IMR-90 (cell line): ENCODE results near the gene DISP1. TPM values are rescaled to one million over a fixed set of nuclear protein-coding genes. Genes with fewer than 3 reads are reported as not detected.

Source experiments
- ATAC-seq: fragments of 200-7000 bp; cut with Tn5 transposase; 2 replicates; pipeline ENCODE4 v1.9.1; 2020; ENCODE audit warnings: low read depth, mild to moderate bottlenecking, moderate library complexity
- BruUV-seq: library from RNA; stranded (reverse); fragments of 400-500 nt; replicated peaks from 2 replicates; lab custom pipeline; 2021; lab: Mats Ljungman, UMichigan
- CTCF ChIA-PET: fragments of 300-600 bp; formaldehyde crosslinking; extraction: SDS; loops from one replicate; lab custom pipeline; 2021; ENCODE audit warnings: antibody characterized with exemption; lab: Yijun Ruan, JAX
- POLR2A ChIA-PET: fragments of 300-600 bp; sonication (Branson Sonifier 250); formaldehyde crosslinking; loops from one replicate; lab custom pipeline; 2022; ENCODE audit warnings: antibody characterized with exemption; ENCODE audit not compliant: unreplicated experiment; lab: Charles Lee
- DNase-seq: peaks from one replicate; pipeline ENCODE4 v3.0.0; 2013
- H2AFZ ChIP-seq: replicated peaks from 2 replicates; pipeline ENCODE3; 2013; ENCODE audit warnings: low read length, mild to moderate bottlenecking; ENCODE audit not compliant: poor library complexity
- H2AK5ac ChIP-seq: 2 replicates; pipeline ENCODE4 v1.6.1; 2013; ENCODE audit warnings: low read depth, low read length, inconsistent platforms
- H2AK9ac ChIP-seq: replicated peaks from 2 replicates; pipeline ENCODE3; 2013; ENCODE audit warnings: mild to moderate bottlenecking, low read depth, low read length, moderate library complexity; ENCODE audit not compliant: poor library complexity
- H2BK120ac ChIP-seq: 2 replicates; pipeline ENCODE4 v1.6.1; 2013; ENCODE audit warnings: low read depth, low read length, inconsistent platforms
- H2BK15ac ChIP-seq: 3 replicates; pipeline ENCODE4 v1.6.1; 2013; ENCODE audit warnings: low read depth, low read length, inconsistent platforms
- H2BK20ac ChIP-seq: 2 replicates; pipeline ENCODE4 v1.6.1; 2013; ENCODE audit warnings: low read depth, mild to moderate bottlenecking, inconsistent platforms, low read length, moderate library complexity
- H2BK5ac ChIP-seq: 2 replicates; pipeline ENCODE4 v1.6.1; 2013; ENCODE audit warnings: mild to moderate bottlenecking, low read depth, low read length, inconsistent platforms; ENCODE audit not compliant: poor library complexity, severe bottlenecking
- H3K14ac ChIP-seq: replicated peaks from 2 replicates; pipeline ENCODE4 v1.6.1; 2013; ENCODE audit warnings: low read depth, low read length, inconsistent platforms
- H3K18ac ChIP-seq: 2 replicates; pipeline ENCODE4 v1.6.1; 2013; ENCODE audit warnings: low read depth, low read length, control low read depth
- H3K23ac ChIP-seq: 2 replicates; pipeline ENCODE4 v1.6.1; 2013; ENCODE audit warnings: low read depth, low read length, inconsistent platforms
- H3K27ac ChIP-seq: 2 replicates; pipeline ENCODE4 v1.5.1; 2013; ENCODE audit warnings: mild to moderate bottlenecking, control low read depth, low read length; ENCODE audit not compliant: insufficient read depth
- H3K27me3 ChIP-seq: 2 replicates; pipeline ENCODE4 v1.6.1; 2013; ENCODE audit warnings: low read length; ENCODE audit not compliant: control insufficient read depth, insufficient read depth
- H3K36me3 ChIP-seq: 2 replicates; pipeline ENCODE4 v1.6.1; 2013; ENCODE audit warnings: low read length, mixed read lengths; ENCODE audit not compliant: control insufficient read depth, insufficient read depth
- H3K4ac ChIP-seq: 2 replicates; pipeline ENCODE4 v1.6.1; 2013; ENCODE audit warnings: low read depth, low read length, inconsistent platforms
- H3K4me1 ChIP-seq: 2 replicates; pipeline ENCODE4 v1.6.1; 2013; ENCODE audit warnings: low read length, mixed read lengths; ENCODE audit not compliant: control insufficient read depth, insufficient read depth
- H3K4me2 ChIP-seq: 2 replicates; pipeline ENCODE4 v1.6.1; 2013; ENCODE audit warnings: low read depth, mild to moderate bottlenecking, control low read depth, low read length, moderate library complexity
- H3K4me3 ChIP-seq: 2 replicates; pipeline ENCODE4 v1.5.1; 2013; ENCODE audit warnings: low read depth, mild to moderate bottlenecking, control low read depth, low read length, moderate library complexity; ENCODE audit not compliant: insufficient read depth
- H3K56ac ChIP-seq: 2 replicates; pipeline ENCODE4 v1.6.1; 2013; ENCODE audit warnings: low read length, inconsistent platforms; ENCODE audit not compliant: insufficient read depth; ENCODE audit errors: extremely low read depth
- H3K79me1 ChIP-seq, 2 experiments: 2 replicates each; pipeline ENCODE4 v1.6.1; 2013; ENCODE audit warnings: low read length in 2 of 2, inconsistent platforms in 1 of 2, low read depth in 1 of 2
- H3K9ac ChIP-seq: 2 replicates; pipeline ENCODE4 v1.6.1; 2013; ENCODE audit warnings: low read depth, low read length, control low read depth
- H3K9me1 ChIP-seq: 2 replicates; pipeline ENCODE4 v1.6.1; 2013; ENCODE audit warnings: low read length, inconsistent platforms; ENCODE audit not compliant: insufficient read depth
- H3K9me3 ChIP-seq: 2 replicates; pipeline ENCODE4 v1.6.1; 2013; ENCODE audit warnings: low read length; ENCODE audit not compliant: control insufficient read depth, insufficient read depth
- H4K20me1 ChIP-seq: 2 replicates; pipeline ENCODE4 v1.6.1; 2013; ENCODE audit warnings: low read length, inconsistent platforms; ENCODE audit not compliant: insufficient read depth
- H4K5ac ChIP-seq: 2 replicates; pipeline ENCODE4 v1.6.1; 2013; ENCODE audit warnings: mild to moderate bottlenecking, low read depth, low read length, control low read depth
- H4K8ac ChIP-seq, 2 experiments: 2 replicates each; pipeline ENCODE4 v1.6.1; 2013; ENCODE audit warnings: low read depth in 2 of 2, low read length in 2 of 2, control low read depth in 1 of 2, inconsistent platforms in 1 of 2
- H4K91ac ChIP-seq: 2 replicates; pipeline ENCODE4 v1.6.1; 2013; ENCODE audit warnings: low read depth, low read length, inconsistent platforms; ENCODE audit not compliant: insufficient read depth
- BHLHE40 ChIP-seq: fragments of 150-350 bp; IDR thresholded peaks from 2 replicates; pipeline ENCODE4 v1.6.1; 2016; ENCODE audit warnings: mild to moderate bottlenecking, low read depth, low read length
- CEBPB ChIP-seq: IDR thresholded peaks from 2 replicates; pipeline ENCODE4 v1.6.1; 2012; ENCODE audit warnings: low read depth, low read length, improper control_type of control experiment
- CHD1 ChIP-seq: IDR thresholded peaks from 2 replicates; pipeline ENCODE4 v1.6.1; 2012; ENCODE audit warnings: low read depth, low read length, improper control_type of control experiment
- FOS ChIP-seq: fragments of 150-350 bp; IDR thresholded peaks from 2 replicates; pipeline ENCODE4 v1.6.1; 2016; ENCODE audit warnings: low read depth, low read length
- MAFK ChIP-seq: IDR thresholded peaks from 2 replicates; pipeline ENCODE4 v1.6.1; 2012; ENCODE audit warnings: low read depth, low read length, improper control_type of control experiment
- MAZ ChIP-seq: IDR thresholded peaks from 2 replicates; pipeline ENCODE4 v1.6.1; 2012; ENCODE audit warnings: low read depth, mild to moderate bottlenecking, low read length, improper control_type of control experiment, moderate library complexity, borderline replicate concordance
- MXI1 ChIP-seq: IDR thresholded peaks from 2 replicates; pipeline ENCODE4 v1.6.1; 2012; ENCODE audit warnings: low read depth, mild to moderate bottlenecking, low read length, moderate library complexity, borderline replicate concordance
- NFE2L2 ChIP-seq: fragments of 150-350 bp; IDR thresholded peaks from 2 replicates; pipeline ENCODE4 v1.6.1; 2016; ENCODE audit warnings: low read depth, mild to moderate bottlenecking, low read length
- POLR2A ChIP-seq: IDR thresholded peaks from 2 replicates; pipeline ENCODE4 v1.6.1; 2012; ENCODE audit warnings: mild to moderate bottlenecking, low read depth, low read length
- RAD21 ChIP-seq: IDR thresholded peaks from 2 replicates; pipeline ENCODE4 v1.6.1; 2012; ENCODE audit warnings: low read length, improper control_type of control experiment
- RCOR1 ChIP-seq: IDR thresholded peaks from 2 replicates; pipeline ENCODE4 v1.6.1; 2012; ENCODE audit warnings: mild to moderate bottlenecking, low read length, improper control_type of control experiment; ENCODE audit not compliant: insufficient replicate concordance
- RFX5 ChIP-seq: IDR thresholded peaks from 2 replicates; pipeline ENCODE4 v1.8.0; 2012; ENCODE audit warnings: low read depth, mild to moderate bottlenecking, low read length, moderate library complexity
- SMC3 ChIP-seq: fragments of 150-350 bp; IDR thresholded peaks from 2 replicates; pipeline ENCODE4 v1.6.1; 2016; ENCODE audit warnings: low read depth, mild to moderate bottlenecking, antibody characterized with exemption, low read length, moderate library complexity
- USF2 ChIP-seq: fragments of 150-350 bp; IDR thresholded peaks from 2 replicates; pipeline ENCODE4 v1.6.1; 2017; ENCODE audit warnings: mild to moderate bottlenecking, antibody characterized with exemption, low read length, low read depth
- WGBS, 2 experiments: methylation state at CpG; one replicate each; pipeline versions ENCODE4 v1.1.5 to v1.1.7; 2013; ENCODE audit warnings: missing lambda C conversion rate in 2 of 2; ENCODE audit not compliant: insufficient read length in 1 of 2; ENCODE audit errors: extremely low coverage in 2 of 2; 5-methylcytosine and 5-hydroxymethylcytosine counted together
- dilution Hi-C: fragments of 300-500 bp; cut with HindIII; formaldehyde crosslinking; loops from one replicate; pipeline ENCODE4 v1.14.3; 2018; ENCODE audit warnings: low sequenced_read_pairs; ENCODE audit not compliant: unreplicated experiment
- in situ Hi-C: fragments of 300-500 bp; cut with MboI; formaldehyde crosslinking; loops from 3 replicates; pipeline ENCODE4 v1.14.3; 2019; ENCODE audit warnings: low sequenced_read_pairs, inconsistent platforms, mixed read lengths
- intact Hi-C: fragments of 100-400 bp; cut with micrococcal nuclease; formaldehyde crosslinking; loops from 2 replicates; pipeline ENCODE4 v1.10.0; 2022
- polyA plus RNA-seq, 3 experiments: library from polyadenylated mRNA; depleted of rRNA; stranded (reverse); fragments of >200 nt; gene quantifications; 2 replicates each; pipeline ENCODE4 v1.2.3, GENCODE V29; 2012; ENCODE audit warnings: low replicate concordance in 1 of 3
- total RNA-seq: library from RNA; depleted of rRNA; stranded (reverse); fragments of >200 nt; gene quantifications from 2 replicates; pipeline ENCODE4 v1.2.3, GENCODE V29; 2012
- TF ChIP-seq, protein P1 (sequence below): fragments of 150-350 bp; IDR thresholded peaks from 2 replicates; pipeline ENCODE4 v1.6.1; 2016; ENCODE audit warnings: low read depth, mild to moderate bottlenecking, low read length, moderate library complexity, borderline replicate concordance
- TF ChIP-seq, protein P2 (sequence below): conservative IDR thresholded peaks from 2 replicates; pipeline ENCODE4 v1.5.1; 2012; ENCODE audit warnings: mild to moderate bottlenecking, low read depth, low read length, improper control_type of control experiment

Gene DISP1
- total and polyA plus RNA-seq, 2 of the 4 experiments (the other 2 are of a cell fraction), result 3.3 to 5.2 TPM

GRCh38 chr1:222772996-222773379 is 41.9 kb upstream of the DISP1 start:
- Histone ChIP-seq H4K20me1 (no peaks in the 10 kb centered on the region), H3K4ac (no peak overlapping the region), H3K4me2 (no peak overlapping the region), H2BK120ac (no peak overlapping the region), H2BK5ac (no peak overlapping the region), H3K36me3 (no peaks in the 10 kb centered on the region), H3K23ac (no peak overlapping the region), H3K9me1 (no peaks in the 10 kb centered on the region), H3K4me1 (no peaks in the 10 kb centered on the region), H2AFZ (no peak overlapping the region), H2BK15ac (no peak overlapping the region), H4K5ac (no peak overlapping the region), H3K27ac (no peak overlapping the region), H3K9ac (no peak overlapping the region), H3K14ac (no peak overlapping the region), H4K91ac (no peak overlapping the region), H4K8ac (no peak overlapping the region), H3K4me3 (no peak overlapping the region), H3K79me1 (no peaks in the 10 kb centered on the region), H3K18ac (no peak overlapping the region), H2BK20ac (no peak overlapping the region), H3K27me3 (no peaks in the 10 kb centered on the region), H2AK5ac (no peak overlapping the region), H3K9me3 (peaks cover 4% of the 10 kb centered on the region), H2AK9ac (no peak overlapping the region), H3K56ac (no peak overlapping the region)
- POLR2A ChIA-PET, result no interaction called here
- CTCF ChIA-PET, result no interaction called here
- no CpG with 5 or more reads among the region's 4 CpGs for WGBS, 2 experiments
- ATAC-seq, result no peak
- BruUV-seq, result no TSS peak
- intact Hi-C loops, result no loop called here
- no peak for DNase-seq
- in situ Hi-C loops, result no loop called here
- dilution Hi-C loops, result no loop called here
- TF ChIP-seq, protein P1, sequence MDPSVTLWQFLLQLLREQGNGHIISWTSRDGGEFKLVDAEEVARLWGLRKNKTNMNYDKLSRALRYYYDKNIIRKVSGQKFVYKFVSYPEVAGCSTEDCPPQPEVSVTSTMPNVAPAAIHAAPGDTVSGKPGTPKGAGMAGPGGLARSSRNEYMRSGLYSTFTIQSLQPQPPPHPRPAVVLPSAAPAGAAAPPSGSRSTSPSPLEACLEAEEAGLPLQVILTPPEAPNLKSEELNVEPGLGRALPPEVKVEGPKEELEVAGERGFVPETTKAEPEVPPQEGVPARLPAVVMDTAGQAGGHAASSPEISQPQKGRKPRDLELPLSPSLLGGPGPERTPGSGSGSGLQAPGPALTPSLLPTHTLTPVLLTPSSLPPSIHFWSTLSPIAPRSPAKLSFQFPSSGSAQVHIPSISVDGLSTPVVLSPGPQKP, result no peak
- TF ChIP-seq SMC3 (no peak), MXI1 (no peak), FOS (no peak), CEBPB (no peak), CHD1 (no peak), POLR2A (no peak), RAD21 (no peak), USF2 (no peak), BHLHE40 (no peak), NFE2L2 (no peak), RFX5 (no peak), MAFK (no peak), RCOR1 (no peak), MAZ (no peak)
- TF ChIP-seq, protein P2, sequence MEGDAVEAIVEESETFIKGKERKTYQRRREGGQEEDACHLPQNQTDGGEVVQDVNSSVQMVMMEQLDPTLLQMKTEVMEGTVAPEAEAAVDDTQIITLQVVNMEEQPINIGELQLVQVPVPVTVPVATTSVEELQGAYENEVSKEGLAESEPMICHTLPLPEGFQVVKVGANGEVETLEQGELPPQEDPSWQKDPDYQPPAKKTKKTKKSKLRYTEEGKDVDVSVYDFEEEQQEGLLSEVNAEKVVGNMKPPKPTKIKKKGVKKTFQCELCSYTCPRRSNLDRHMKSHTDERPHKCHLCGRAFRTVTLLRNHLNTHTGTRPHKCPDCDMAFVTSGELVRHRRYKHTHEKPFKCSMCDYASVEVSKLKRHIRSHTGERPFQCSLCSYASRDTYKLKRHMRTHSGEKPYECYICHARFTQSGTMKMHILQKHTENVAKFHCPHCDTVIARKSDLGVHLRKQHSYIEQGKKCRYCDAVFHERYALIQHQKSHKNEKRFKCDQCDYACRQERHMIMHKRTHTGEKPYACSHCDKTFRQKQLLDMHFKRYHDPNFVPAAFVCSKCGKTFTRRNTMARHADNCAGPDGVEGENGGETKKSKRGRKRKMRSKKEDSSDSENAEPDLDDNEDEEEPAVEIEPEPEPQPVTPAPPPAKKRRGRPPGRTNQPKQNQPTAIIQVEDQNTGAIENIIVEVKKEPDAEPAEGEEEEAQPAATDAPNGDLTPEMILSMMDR, result no peak
